Rectal smooth muscle tissue (tissue), 1 donor: ENCODE measurements around the gene HSD3B7.
"Not testable (repeated sequence)": the region's sequence is repeated elsewhere in the genome, so short reads cannot be mapped to it uniquely, and the experiment has no call there.

Experiments used
- H3K27ac ChIP-seq: one replicate; pipeline ENCODE4 v1.7.0; 2013; ENCODE audit warnings: low read depth, low read length, inconsistent platforms
- H3K27me3 ChIP-seq: one replicate; pipeline ENCODE4 v1.7.0; 2013; ENCODE audit warnings: low read length; ENCODE audit not compliant: control insufficient read depth, insufficient read depth
- H3K36me3 ChIP-seq: one replicate; pipeline ENCODE4 v1.7.0; 2013; ENCODE audit warnings: low read length; ENCODE audit not compliant: control insufficient read depth, insufficient read depth
- H3K4me1 ChIP-seq: one replicate; pipeline ENCODE4 v1.7.0; 2013; ENCODE audit warnings: low read length; ENCODE audit not compliant: control insufficient read depth, insufficient read depth
- H3K4me3 ChIP-seq: one replicate; pipeline ENCODE4 v1.7.0; 2013; ENCODE audit warnings: low read length
- H3K9ac ChIP-seq: one replicate; pipeline ENCODE4 v1.7.0; 2013; ENCODE audit warnings: low read length

The HSD3B7 gene

GRCh38 chr16:30984669-30985400, at the start of gene HSD3B7:
HSD3B7 (plus strand) TSS chr16:30985207; CDS start chr16:30985659, 452 bp downstream.
- Histone ChIP-seq H3K4me3 (peak within 1 kb of the TSS; percentile 78), H3K27me3 (no peaks in the 10 kb centered on the region), H3K27ac (peak within 1 kb of the TSS; percentile 47), H3K4me1 (peaks cover 5% of the 10 kb centered on the region), H3K9ac (peak within 1 kb of the TSS; percentile 60), H3K36me3 (peaks cover 10% of the 10 kb centered on the region)

GRCh38 chr16:30937692-30938091, 47.3 kb upstream of the HSD3B7 start:
- Histone ChIP-seq H3K27ac (no peak overlapping the region), H3K9ac (no peak overlapping the region), H3K36me3 (no peaks in the 10 kb centered on the region), H3K4me1 (peaks cover 3% of the 10 kb centered on the region), H3K27me3 (no peaks in the 10 kb centered on the region), H3K4me3 (no peak overlapping the region)

GRCh38 chr16:30939571-30939970, 45.4 kb upstream of the HSD3B7 start:
- H3K4me3 ChIP-seq, H3K9ac ChIP-seq, H3K4me1 ChIP-seq, H3K27ac ChIP-seq, H3K27me3 ChIP-seq, H3K36me3 ChIP-seq: not testable (repeated sequence)

- Histone ChIP-seq H3K27ac (no peak overlapping the region), H3K4me3 (peak overlapping the region; percentile 40), H3K9ac (no peak overlapping the region), H3K4me1 (peaks cover 3% of the 10 kb centered on the region), H3K27me3 (no peaks in the 10 kb centered on the region), H3K36me3 (peaks cover 5% of the 10 kb centered on the region)
Observed at GRCh38 chr16:30941600-30942425, 43.2 kb upstream of the HSD3B7 start.

- peak overlapping the region; percentile 40 for H3K4me3 ChIP-seq
- no peaks in the 10 kb centered on the region for H3K27me3 ChIP-seq
- H3K27ac ChIP-seq: no peak overlapping the region
- peaks cover 6% of the 10 kb centered on the region for H3K36me3 ChIP-seq
- H3K9ac ChIP-seq: no peak overlapping the region
- peaks cover 3% of the 10 kb centered on the region for H3K4me1 ChIP-seq
Observed at GRCh38 chr16:30942426-30942806, 42.6 kb upstream of the HSD3B7 start.

- H3K4me1 ChIP-seq: peaks cover 3% of the 10 kb centered on the region
- H3K4me3 ChIP-seq: no peak overlapping the region
- H3K27ac ChIP-seq: no peak overlapping the region
- peaks cover 6% of the 10 kb centered on the region for H3K36me3 ChIP-seq
- H3K9ac ChIP-seq: no peak overlapping the region
- H3K27me3 ChIP-seq: no peaks in the 10 kb centered on the region
Observed at GRCh38 chr16:30944352-30944751, 40.7 kb upstream of the HSD3B7 start.

GRCh38 chr16:30946671-30947540, 38.1 kb upstream of the HSD3B7 start:
- Histone ChIP-seq H3K27ac (peak overlapping the region; percentile 84), H3K27me3 (no peaks in the 10 kb centered on the region), H3K9ac (no peak overlapping the region), H3K4me1 (peaks cover 18% of the 10 kb centered on the region), H3K4me3 (no peak overlapping the region), H3K36me3 (peaks cover 6% of the 10 kb centered on the region)

- Histone ChIP-seq H3K9ac (no peak overlapping the region), H3K36me3 (peaks cover 6% of the 10 kb centered on the region), H3K27me3 (no peaks in the 10 kb centered on the region), H3K4me1 (peaks cover 15% of the 10 kb centered on the region), H3K27ac (peak overlapping the region; percentile 84), H3K4me3 (no peak overlapping the region)
Observed at GRCh38 chr16:30947541-30947858, 37.5 kb upstream of the HSD3B7 start.

GRCh38 chr16:30947859-30948666, 36.9 kb upstream of the HSD3B7 start:
- Histone ChIP-seq H3K27ac (peak overlapping the region; percentile 84), H3K9ac (no peak overlapping the region), H3K4me1 (peaks cover 15% of the 10 kb centered on the region), H3K4me3 (peak overlapping the region; percentile 84), H3K27me3 (no peaks in the 10 kb centered on the region), H3K36me3 (peaks cover 6% of the 10 kb centered on the region)

GRCh38 chr16:30948667-30949649, 36.0 kb upstream of the HSD3B7 start, which contains the start of gene ORAI3:
ORAI3 (plus strand) TSS chr16:30949068; CDS start chr16:30949290, 222 bp downstream.
- peaks cover 15% of the 10 kb centered on the region for H3K4me1 ChIP-seq
- H3K27me3 ChIP-seq: no peaks in the 10 kb centered on the region
- peak within 1 kb of the TSS; percentile 84 for H3K27ac ChIP-seq
- peaks cover 6% of the 10 kb centered on the region for H3K36me3 ChIP-seq
- H3K4me3 ChIP-seq: peak within 1 kb of the TSS; percentile 84
- H3K9ac ChIP-seq: peak within 1 kb of the TSS; percentile 41
